ENCODE data around the gene ACTL10. TPM values are rescaled to one million over a fixed set of nuclear protein-coding genes. Genes with fewer than 3 reads are reported as not detected.

The ACTL10 gene
- total RNA-seq, 1 experiment from 2014 or later: 0.46 TPM

GRCh38 chr20:33702861-33703260 is 36.1 kb downstream of the ACTL10 start:
- Histone ChIP-seq H3K56ac (ENCODE audit: insufficient read length, low read depth, low read length) (no peak overlapping the region), H3K14ac (ENCODE audit: insufficient read depth, low read length) (no peak overlapping the region), H3K23me2 (ENCODE audit: insufficient read length, low read depth, low read length, poor library complexity, severe bottlenecking) (no peaks in the 10 kb centered on the region), H3K27me3 (ENCODE audit: insufficient read depth, low read length) (no peaks in the 10 kb centered on the region), H3K4me2 (ENCODE audit: insufficient read depth, insufficient read length, low read length) (no peak overlapping the region), H4K8ac (replicated peaks; ENCODE audit: insufficient read length, low read depth, low read length) (no peak overlapping the region), H3K79me1 (ENCODE audit: insufficient read depth, low read depth, low read length, poor library complexity, severe bottlenecking) (no peaks in the 10 kb centered on the region), H2AK5ac (ENCODE audit: insufficient read length, low read length) (no peak overlapping the region), H2BK20ac (ENCODE audit: low read depth, low read length, poor library complexity, severe bottlenecking) (no peak overlapping the region), H2BK120ac (ENCODE audit: low read depth, low read length, poor library complexity, severe bottlenecking) (no peak overlapping the region), H2BK15ac (ENCODE audit: low read depth, low read length) (no peak overlapping the region), H3K9ac (ENCODE audit: extremely low read depth, insufficient read length, low read length) (no peak overlapping the region), H3K4me1 (ENCODE audit: insufficient read depth, low read length) (no peaks in the 10 kb centered on the region), H4K20me1 (ENCODE audit: control insufficient read depth, insufficient read depth, insufficient read length) (no peaks in the 10 kb centered on the region), H3T11ph (ENCODE audit: low read length) (no peak overlapping the region), H2BK5ac (ENCODE audit: insufficient read length, low read length) (no peak overlapping the region), H3K23ac (ENCODE audit: insufficient read length, low read depth, low read length) (no peak overlapping the region), H4K91ac (ENCODE audit: insufficient read length, low read depth, low read length) (no peak overlapping the region), H3K9me3 (ENCODE audit: control insufficient read depth, low read depth, low read length) (no peaks in the 10 kb centered on the region), H3K18ac (ENCODE audit: insufficient read length, low read depth, low read length) (no peak overlapping the region), H3K79me2 (ENCODE audit: insufficient read depth, low read length) (no peaks in the 10 kb centered on the region), H3K27ac (ENCODE audit: insufficient read length, low read depth, low read length) (no peak overlapping the region), H2BK12ac (ENCODE audit: insufficient read length, low read depth, low read length) (no peak overlapping the region), H3K4ac (ENCODE audit: low read depth, low read length) (no peak overlapping the region), H2AFZ (ENCODE audit: low read length) (no peak overlapping the region), H4K5ac (ENCODE audit: insufficient read length, low read depth, low read length) (no peak overlapping the region)
- Mint-ChIP-seq H3K4me3 (no peak overlapping the region), H3K9me3 (peaks cover 26 to 30% of the 10 kb centered on the region in 2 experiments), H3K27ac (no peak overlapping the region), H3K4me1 (no peaks in the 10 kb centered on the region), H3K36me3 (ENCODE audit: insufficient read depth in 1 of 3, low read depth in 3 of 3) (peaks cover 13 to 24% (median 14%) of the 10 kb centered on the region in 3 experiments), H3K27me3 (ENCODE audit: low read depth) (peaks cover 14% of the 10 kb centered on the region)
- DNase-seq: no peak
- TF ChIP-seq, protein P1, sequence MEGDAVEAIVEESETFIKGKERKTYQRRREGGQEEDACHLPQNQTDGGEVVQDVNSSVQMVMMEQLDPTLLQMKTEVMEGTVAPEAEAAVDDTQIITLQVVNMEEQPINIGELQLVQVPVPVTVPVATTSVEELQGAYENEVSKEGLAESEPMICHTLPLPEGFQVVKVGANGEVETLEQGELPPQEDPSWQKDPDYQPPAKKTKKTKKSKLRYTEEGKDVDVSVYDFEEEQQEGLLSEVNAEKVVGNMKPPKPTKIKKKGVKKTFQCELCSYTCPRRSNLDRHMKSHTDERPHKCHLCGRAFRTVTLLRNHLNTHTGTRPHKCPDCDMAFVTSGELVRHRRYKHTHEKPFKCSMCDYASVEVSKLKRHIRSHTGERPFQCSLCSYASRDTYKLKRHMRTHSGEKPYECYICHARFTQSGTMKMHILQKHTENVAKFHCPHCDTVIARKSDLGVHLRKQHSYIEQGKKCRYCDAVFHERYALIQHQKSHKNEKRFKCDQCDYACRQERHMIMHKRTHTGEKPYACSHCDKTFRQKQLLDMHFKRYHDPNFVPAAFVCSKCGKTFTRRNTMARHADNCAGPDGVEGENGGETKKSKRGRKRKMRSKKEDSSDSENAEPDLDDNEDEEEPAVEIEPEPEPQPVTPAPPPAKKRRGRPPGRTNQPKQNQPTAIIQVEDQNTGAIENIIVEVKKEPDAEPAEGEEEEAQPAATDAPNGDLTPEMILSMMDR (conservative IDR thresholded peaks at IDR 0.05): no peak
- no CpG with 5 or more reads among the region's 5 CpGs for WGBS (ENCODE audit: extremely low coverage, insufficient read length, low lambda C conversion rate)

Measured in H9 (cell line).